KOPT-K1 (cell line): ENCODE measurements around the gene TTYH3.

ENCODE experiments used
- H3K27ac ChIP-seq: fragments of 200-600 bp; sonication (generic); 2 replicates; pipeline ENCODE4 v1.5.1; 2016; ENCODE audit warnings: antibody characterized with exemption, mild to moderate bottlenecking, low read depth, low read length; ENCODE audit not compliant: poor library complexity, severe bottlenecking
- H3K36me3 ChIP-seq: fragments of 200-600 bp; sonication (generic); 2 replicates; pipeline ENCODE4 v1.5.1; 2017; ENCODE audit warnings: antibody characterized with exemption, mild to moderate bottlenecking, low read length, moderate library complexity; ENCODE audit not compliant: insufficient read depth
- H3K9me3 ChIP-seq: fragments of 200-600 bp; sonication (generic); 2 replicates; pipeline ENCODE4 v1.5.1; 2017; ENCODE audit warnings: antibody characterized with exemption, low read length, mild to moderate bottlenecking; ENCODE audit not compliant: insufficient read depth, poor library complexity, severe bottlenecking

The TTYH3 gene

GRCh38 chr7:2700141-2700850, 68.5 kb downstream of the TTYH3 start:
- peaks cover 4% of the 10 kb centered on the region for H3K9me3 ChIP-seq
- no peak overlapping the region for H3K27ac ChIP-seq
- no peaks in the 10 kb centered on the region for H3K36me3 ChIP-seq

- Histone ChIP-seq H3K27ac (no peak overlapping the region), H3K9me3 (peaks cover 5% of the 10 kb centered on the region), H3K36me3 (no peaks in the 10 kb centered on the region)
Observed at GRCh38 chr7:2701424-2701823, 69.6 kb downstream of the TTYH3 start.

- no peaks in the 10 kb centered on the region for H3K36me3 ChIP-seq
- H3K27ac ChIP-seq = no peak overlapping the region
- peaks cover 5% of the 10 kb centered on the region for H3K9me3 ChIP-seq
Observed at GRCh38 chr7:2701832-2702593, 70.2 kb downstream of the TTYH3 start.

DNA sequence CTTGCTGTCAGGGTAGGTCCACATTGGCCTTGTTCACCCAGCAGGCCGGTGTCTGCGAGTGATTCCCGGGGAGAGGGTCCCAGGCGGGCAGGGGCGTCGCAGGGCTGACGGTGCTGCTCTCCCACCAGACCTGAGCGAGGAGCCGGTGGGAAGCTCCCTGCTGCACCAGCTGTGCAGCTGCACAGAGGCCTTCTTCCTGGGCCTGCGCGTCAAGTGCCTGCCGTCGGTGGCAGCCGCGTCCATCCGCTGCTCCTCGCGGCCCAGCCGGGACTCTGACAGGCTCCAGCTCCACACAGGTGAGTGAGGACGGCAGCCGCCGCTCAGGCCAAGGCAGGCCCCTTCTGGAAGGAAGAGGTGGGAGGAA, 70.8 kb downstream of the TTYH3 start:
- peaks cover 5% of the 10 kb centered on the region for H3K9me3 ChIP-seq
- H3K36me3 ChIP-seq = no peaks in the 10 kb centered on the region
- no peak overlapping the region for H3K27ac ChIP-seq

- no peaks in the 10 kb centered on the region for H3K36me3 ChIP-seq
- H3K27ac ChIP-seq = no peak overlapping the region
- H3K9me3 ChIP-seq = peaks cover 5% of the 10 kb centered on the region
Observed at GRCh38 chr7:2705371-2706096, 73.7 kb downstream of the TTYH3 start.

DNA sequence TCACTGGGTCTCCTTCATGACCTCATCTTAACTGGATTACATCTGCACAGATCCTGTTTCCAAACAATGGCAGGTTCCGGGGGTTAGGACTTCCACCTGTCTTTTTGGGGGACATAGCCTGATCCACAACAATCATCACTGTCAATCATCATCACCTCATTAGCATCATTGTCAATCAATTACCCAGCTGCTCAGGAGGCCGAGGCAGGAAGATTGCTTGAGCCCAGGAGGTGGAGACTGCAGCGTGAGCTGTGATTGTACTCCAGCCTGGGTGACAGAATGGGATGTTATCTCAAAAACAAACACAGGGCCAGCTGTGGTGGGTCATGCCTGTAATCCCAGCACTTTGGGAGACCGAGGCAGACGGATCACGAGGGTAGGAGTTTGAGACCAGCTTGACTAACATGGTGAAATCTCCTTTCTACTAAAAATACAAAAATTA, 74.9 kb downstream of the TTYH3 start:
- Histone ChIP-seq H3K27ac (no peak overlapping the region), H3K9me3 (peaks cover 5% of the 10 kb centered on the region), H3K36me3 (no peaks in the 10 kb centered on the region)

GRCh38 chr7:2707481-2707880, 75.7 kb downstream of the TTYH3 start:
- H3K27ac ChIP-seq = no peak overlapping the region
- H3K36me3 ChIP-seq = no peaks in the 10 kb centered on the region
- H3K9me3 ChIP-seq = peaks cover 5% of the 10 kb centered on the region

DNA sequence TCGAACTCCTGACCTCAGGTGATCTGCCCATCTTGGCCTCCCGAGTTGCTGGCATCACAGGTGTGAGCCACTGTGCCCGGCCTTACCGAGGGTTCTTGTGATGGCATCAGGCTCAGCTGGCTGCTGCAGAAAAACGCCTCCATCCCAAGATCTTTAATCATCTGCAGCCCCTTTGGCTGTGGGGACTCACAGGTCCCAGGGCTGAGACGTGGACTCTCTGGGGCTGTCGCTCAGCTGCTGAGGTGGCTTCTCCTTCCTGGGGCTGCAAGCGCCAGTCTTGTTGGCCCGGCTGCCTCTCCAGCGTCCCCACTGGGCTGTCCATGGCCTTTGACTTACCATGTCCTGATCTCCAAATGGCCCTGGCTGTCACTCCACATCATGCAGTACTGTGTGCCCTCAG, 76.3 kb downstream of the TTYH3 start:
- no peak overlapping the region for H3K27ac ChIP-seq
- H3K9me3 ChIP-seq = peaks cover 5% of the 10 kb centered on the region
- H3K36me3 ChIP-seq = no peaks in the 10 kb centered on the region

GRCh38 chr7:2708547-2709310, 76.9 kb downstream of the TTYH3 start:
- H3K36me3 ChIP-seq = no peaks in the 10 kb centered on the region
- no peak overlapping the region for H3K27ac ChIP-seq
- H3K9me3 ChIP-seq = peaks cover 5% of the 10 kb centered on the region

- H3K27ac ChIP-seq = no peak overlapping the region
- peaks cover 5% of the 10 kb centered on the region for H3K9me3 ChIP-seq
- H3K36me3 ChIP-seq = no peaks in the 10 kb centered on the region
Observed at GRCh38 chr7:2709553-2710285, 77.9 kb downstream of the TTYH3 start.

- H3K36me3 ChIP-seq = no peaks in the 10 kb centered on the region
- peaks cover 1% of the 10 kb centered on the region for H3K9me3 ChIP-seq
- H3K27ac ChIP-seq = no peak overlapping the region
Observed at GRCh38 chr7:2710286-2710655, 78.5 kb downstream of the TTYH3 start.

DNA sequence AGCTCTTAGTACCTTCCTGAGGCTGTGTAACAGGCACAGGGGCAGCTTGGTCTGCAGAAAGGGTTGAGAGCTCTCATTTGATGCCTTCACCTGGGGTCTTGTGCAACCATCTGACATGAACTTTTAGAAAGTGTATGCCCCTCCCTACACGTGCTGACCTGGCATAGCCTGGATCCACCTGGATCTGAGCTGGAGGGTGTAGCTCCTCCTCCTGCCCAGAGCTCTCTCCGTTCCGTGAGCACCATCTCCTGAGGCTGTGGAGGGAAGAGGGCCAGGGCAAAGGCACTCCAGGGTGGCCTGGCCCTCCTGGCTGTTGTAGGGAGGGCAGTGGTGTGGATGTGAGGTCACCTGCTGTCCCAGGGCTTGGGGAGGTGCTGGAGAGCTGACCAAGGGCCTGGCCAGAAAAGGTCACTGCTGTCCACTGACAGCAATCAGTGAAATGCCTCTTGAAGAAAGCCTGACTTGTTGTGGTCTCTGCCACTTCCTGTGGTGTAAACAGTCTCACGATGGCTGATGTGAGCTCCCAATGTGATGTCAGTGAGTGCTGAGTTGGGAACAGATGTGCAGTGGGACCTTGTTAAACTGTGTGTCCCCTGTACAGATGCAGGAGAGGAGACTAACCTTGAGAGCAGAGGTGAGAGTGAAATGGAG, 79.2 kb downstream of the TTYH3 start:
- Histone ChIP-seq H3K9me3 (no peaks in the 10 kb centered on the region), H3K27ac (no peak overlapping the region), H3K36me3 (no peaks in the 10 kb centered on the region)

GRCh38 chr7:2711895-2712675, 80.3 kb downstream of the TTYH3 start:
- Histone ChIP-seq H3K27ac (no peak overlapping the region), H3K9me3 (no peaks in the 10 kb centered on the region)

More at GRCh38 chr7:2711895-2712675, 80.3 kb downstream of the TTYH3 start:
- no peaks in the 10 kb centered on the region for H3K36me3 ChIP-seq
